Neural progenitor cell (in vitro differentiated cells): ENCODE results near the gene SHISAL2A.
"Not testable (repeated sequence)": the region's sequence is repeated elsewhere in the genome, so short reads cannot be mapped to it uniquely, and the experiment has no call there.

ENCODE experiments used
- CTCF ChIP-seq: fragments of 200-600 bp; sonication (generic); IDR thresholded peaks from 2 replicates; pipeline ENCODE4 v1.5.1; 2017; ENCODE audit warnings: antibody characterized with exemption, mild to moderate bottlenecking
- EZH2 ChIP-seq: fragments of 200-600 bp; sonication (generic); IDR thresholded peaks from 2 replicates; pipeline ENCODE4 v1.6.1; 2017; ENCODE audit warnings: antibody characterized with exemption, mild to moderate bottlenecking, moderate library complexity

DNA sequence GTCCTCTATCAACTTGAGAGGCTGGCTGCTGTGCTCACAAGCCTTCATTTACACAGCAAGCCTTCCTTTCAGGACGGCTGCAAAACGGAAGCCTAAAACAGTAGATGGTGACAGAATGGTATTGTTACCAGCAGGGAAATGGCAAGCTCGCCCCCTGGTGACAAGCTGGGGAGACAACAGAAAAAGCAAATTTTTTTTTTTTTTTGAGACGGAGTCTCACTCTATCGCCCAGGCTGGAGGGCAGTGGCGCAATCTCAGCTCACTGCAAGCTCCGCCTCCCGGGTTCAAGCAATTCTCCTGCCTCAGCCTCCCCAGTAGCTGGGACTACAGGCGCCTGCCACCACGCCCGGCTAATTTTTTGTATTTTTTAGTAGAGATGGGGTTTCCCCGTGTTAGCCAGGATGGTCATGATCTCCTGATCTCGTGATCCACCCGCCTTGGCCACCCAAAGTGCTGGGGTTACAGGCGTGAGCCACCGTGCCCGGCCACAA is 53.3 kb downstream of the SHISAL2A start:
- peak; percentile 93 for TF ChIP-seq CTCF
- not testable (repeated sequence) for TF ChIP-seq EZH2
